PFSK-1 (cell line): ENCODE data around the gene NOL9.

Source experiments
- FOXP2 ChIP-seq: optimal IDR thresholded peaks from 2 replicates; pipeline ENCODE3; 2011; ENCODE audit warnings: borderline replicate concordance, control low read depth, inconsistent platforms; ENCODE audit not compliant: insufficient read depth; ENCODE audit errors: extremely low read length, extremely low read depth
- POLR2AphosphoS5 ChIP-seq: IDR thresholded peaks from 2 replicates; pipeline ENCODE4 v1.6.1; 2012; ENCODE audit warnings: low read depth, mild to moderate bottlenecking, control low read depth, low read length, moderate library complexity
- REST ChIP-seq, 2 experiments: IDR thresholded peaks; 2 replicates each; pipeline versions ENCODE4 v1.6.1 to v1.8.0; 2011 to 2012; ENCODE audit warnings: low read depth in 2 of 2, low read length in 2 of 2, control low read depth in 1 of 2, inconsistent platforms in 1 of 2, mild to moderate bottlenecking in 1 of 2, moderate library complexity in 1 of 2; ENCODE audit not compliant: insufficient read depth in 1 of 2
- SIN3A ChIP-seq: IDR thresholded peaks from 2 replicates; pipeline ENCODE4 v1.6.1; 2012; ENCODE audit warnings: mild to moderate bottlenecking, low read length, moderate library complexity, borderline replicate concordance; ENCODE audit not compliant: insufficient read depth
- TAF1 ChIP-seq: IDR thresholded peaks from 2 replicates; pipeline ENCODE4 v1.6.1; 2012; ENCODE audit warnings: low read length, control low read depth, borderline replicate concordance; ENCODE audit not compliant: insufficient read depth

GRCh38 chr1:6578624-6579373 is 24.5 kb upstream of the NOL9 start:
- TF ChIP-seq TAF1 (no peak), POLR2AphosphoS5 (no peak), SIN3A (no peak), REST (IDR thresholded peaks at IDR 0.05; ENCODE audit: insufficient read depth in 1 of 2, low read depth in 2 of 2, low read length in 2 of 2) (no peak), FOXP2 (no peak)
